ENCODE measurements around the gene USP17L18.
"Not testable (repeated sequence)": the region's sequence is repeated elsewhere in the genome, so short reads cannot be mapped to it uniquely, and the experiment has no call there.

The USP17L18 gene

DNA sequence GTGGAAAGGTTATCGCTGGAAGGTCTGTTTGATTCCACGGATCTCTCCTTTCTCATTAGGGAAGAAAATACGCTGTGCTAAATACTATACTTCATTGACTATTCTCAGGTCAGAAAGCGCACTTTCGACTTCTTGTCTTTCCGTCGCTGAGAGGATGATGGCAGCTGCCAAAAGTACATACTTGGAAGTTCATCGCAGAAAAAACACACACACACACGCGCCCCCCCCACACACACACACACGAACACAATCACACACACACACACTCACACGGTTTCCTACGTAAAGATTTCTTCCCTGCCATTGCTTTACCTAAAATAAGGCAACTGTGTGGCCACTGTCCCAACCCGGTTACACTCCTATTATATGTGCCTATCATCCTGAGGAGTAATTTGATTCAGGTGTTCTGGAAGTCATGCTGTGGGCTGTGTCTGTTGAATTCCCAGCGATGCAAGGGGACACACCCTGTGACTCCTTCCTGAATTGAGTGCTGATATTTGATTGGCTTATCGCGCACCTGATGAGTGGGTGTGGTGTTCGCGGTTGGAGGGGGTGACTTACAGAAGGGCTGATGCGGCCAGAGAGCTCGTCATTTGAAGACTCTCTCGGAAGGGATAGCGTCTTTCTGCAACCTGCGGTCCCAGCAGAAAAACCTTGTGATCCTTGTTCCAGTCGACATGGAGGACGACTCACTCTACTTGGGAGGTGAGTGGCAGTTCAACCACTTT is at the start of gene USP17L18:
TSS of gene USP17L18 (plus strand) at position 678 of the 728 bp plus-strand sequence. CDS start at position 678, 0 bp downstream.
- not testable (repeated sequence) for DNase-seq (ENCODE audit: low read depth in 1 of 2, low spot score in 1 of 2)

GRCh38 chr4:9210357-9210756 is 38.1 kb upstream of the USP17L18 start, which contains the start of gene USP17L10:
USP17L10 (plus strand) TSS chr4:9210657; CDS start chr4:9210657, 0 bp downstream.
- DNase-seq (ENCODE audit: low read depth in 1 of 2, low spot score in 1 of 2): not testable (repeated sequence)

- DNase-seq (ENCODE audit: low read depth in 1 of 2, low spot score in 1 of 2): not testable (repeated sequence)
These were observed 33.7 kb upstream of the USP17L18 start for GRCh38 chr4:9214701-9215100.

- DNase-seq (ENCODE audit: low read depth in 1 of 2, low spot score in 1 of 2): not testable (repeated sequence)
These were observed 33.3 kb upstream of the USP17L18 start, which contains the start of gene USP17L11 for GRCh38 chr4:9215105-9215504. USP17L11 (plus strand) TSS chr4:9215405; CDS start chr4:9215405, 0 bp downstream.

DNA sequence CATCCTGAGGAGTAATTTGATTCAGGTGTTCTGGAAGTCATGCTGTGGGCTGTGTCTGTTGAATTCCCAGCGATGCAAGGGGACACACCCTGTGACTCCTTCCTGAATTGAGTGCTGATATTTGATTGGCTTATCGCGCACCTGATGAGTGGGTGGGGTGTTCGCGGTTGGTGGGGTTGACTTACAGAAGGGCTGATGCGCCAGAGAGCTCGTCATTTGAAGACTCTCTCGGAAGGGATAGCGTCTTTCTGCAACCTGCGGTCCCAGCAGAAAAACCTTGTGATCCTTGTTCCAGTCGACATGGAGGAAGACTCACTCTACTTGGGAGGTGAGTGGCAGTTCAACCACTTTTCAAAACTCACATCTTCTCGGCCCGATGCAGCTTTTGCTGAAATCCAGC is 28.6 kb upstream of the USP17L18 start, which contains the start of gene USP17L12:
TSS of gene USP17L12 (plus strand) at position 301 of the 400 bp plus-strand sequence. CDS start at position 301, 0 bp downstream.
- not testable (repeated sequence) for DNase-seq (ENCODE audit: low read depth in 1 of 2, low spot score in 1 of 2)

GRCh38 chr4:9224596-9224995 is 23.8 kb upstream of the USP17L18 start, which contains the start of gene USP17L13:
USP17L13 (plus strand) TSS chr4:9224896; CDS start chr4:9224896, 0 bp downstream.
- not testable (repeated sequence) for DNase-seq (ENCODE audit: low read depth in 1 of 2, low spot score in 1 of 2)

DNA sequence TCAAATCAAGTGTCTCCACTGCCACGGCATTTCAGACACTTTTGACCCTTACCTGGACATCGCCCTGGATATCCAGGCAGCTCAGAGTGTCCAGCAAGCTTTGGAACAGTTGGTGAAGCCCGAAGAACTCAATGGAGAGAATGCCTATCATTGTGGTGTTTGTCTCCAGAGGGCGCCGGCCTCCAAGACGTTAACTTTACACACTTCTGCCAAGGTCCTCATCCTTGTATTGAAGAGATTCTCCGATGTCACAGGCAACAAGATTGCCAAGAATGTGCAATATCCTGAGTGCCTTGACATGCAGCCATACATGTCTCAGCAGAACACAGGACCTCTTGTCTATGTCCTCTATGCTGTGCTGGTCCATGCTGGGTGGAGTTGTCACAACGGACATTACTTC is 18.2 kb upstream of the USP17L18 start:
- DNase-seq (ENCODE audit: low read depth in 1 of 2, low spot score in 1 of 2): not testable (repeated sequence)

DNA sequence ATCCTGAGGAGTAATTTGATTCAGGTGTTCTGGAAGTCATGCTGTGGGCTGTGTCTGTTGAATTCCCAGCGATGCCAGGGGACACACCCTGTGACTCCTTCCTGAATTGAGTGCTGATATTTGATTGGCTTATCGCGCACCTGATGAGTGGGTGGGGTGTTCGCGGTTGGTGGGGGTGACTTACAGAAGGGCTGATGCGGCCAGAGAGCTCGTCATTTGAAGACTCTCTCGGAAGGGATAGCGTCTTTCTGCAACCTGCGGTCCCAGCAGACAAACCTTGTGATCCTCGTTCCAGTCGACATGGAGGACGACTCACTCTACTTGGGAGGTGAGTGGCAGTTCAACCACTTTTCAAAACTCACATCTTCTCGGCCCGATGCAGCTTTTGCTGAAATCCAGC is 14.3 kb upstream of the USP17L18 start, which contains the start of gene USP17L15:
TSS of gene USP17L15 (plus strand) at position 301 of the 400 bp plus-strand sequence. CDS start at position 301, 0 bp downstream.
- not testable (repeated sequence) for DNase-seq (ENCODE audit: low read depth in 1 of 2, low spot score in 1 of 2)

GRCh38 chr4:9238461-9238860 is 10.0 kb upstream of the USP17L18 start:
- not testable (repeated sequence) for DNase-seq (ENCODE audit: low read depth in 1 of 2, low spot score in 1 of 2)

- not testable (repeated sequence) for DNase-seq (ENCODE audit: low read depth in 1 of 2, low spot score in 1 of 2)
These were observed 4.9 kb upstream of the USP17L18 start, which contains the start of gene USP17L17 for GRCh38 chr4:9243579-9243978. USP17L17 (plus strand) TSS chr4:9243879; CDS start chr4:9243879, 0 bp downstream.

DNA sequence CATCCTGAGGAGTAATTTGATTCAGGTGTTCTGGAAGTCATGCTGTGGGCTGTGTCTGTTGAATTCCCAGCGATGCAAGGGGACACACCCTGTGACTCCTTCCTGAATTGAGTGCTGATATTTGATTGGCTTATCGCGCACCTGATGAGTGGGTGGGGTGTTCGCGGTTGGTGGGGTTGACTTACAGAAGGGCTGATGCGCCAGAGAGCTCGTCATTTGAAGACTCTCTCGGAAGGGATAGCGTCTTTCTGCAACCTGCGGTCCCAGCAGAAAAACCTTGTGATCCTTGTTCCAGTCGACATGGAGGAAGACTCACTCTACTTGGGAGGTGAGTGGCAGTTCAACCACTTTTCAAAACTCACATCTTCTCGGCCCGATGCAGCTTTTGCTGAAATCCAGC is 4.6 kb downstream of the USP17L18 start, which contains the start of gene USP17L19:
TSS of gene USP17L19 (plus strand) at position 301 of the 400 bp plus-strand sequence. CDS start at position 301, 0 bp downstream.
- not testable (repeated sequence) for DNase-seq (ENCODE audit: low read depth in 1 of 2, low spot score in 1 of 2)

DNA sequence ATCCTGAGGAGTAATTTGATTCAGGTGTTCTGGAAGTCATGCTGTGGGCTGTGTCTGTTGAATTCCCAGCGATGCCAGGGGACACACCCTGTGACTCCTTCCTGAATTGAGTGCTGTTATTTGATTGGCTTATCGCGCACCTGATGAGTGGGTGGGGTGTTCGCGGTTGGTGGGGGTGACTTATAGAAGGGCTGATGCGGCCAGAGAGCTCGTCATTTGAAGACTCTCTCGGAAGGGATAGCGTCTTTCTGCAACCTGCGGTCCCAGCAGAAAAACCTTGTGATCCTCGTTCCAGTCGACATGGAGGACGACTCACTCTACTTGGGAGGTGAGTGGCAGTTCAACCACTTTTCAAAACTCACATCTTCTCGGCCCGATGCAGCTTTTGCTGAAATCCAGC is 9.4 kb downstream of the USP17L18 start, which contains the start of gene USP17L20:
TSS of gene USP17L20 (plus strand) at position 301 of the 400 bp plus-strand sequence. CDS start at position 301, 0 bp downstream.
- not testable (repeated sequence) for DNase-seq (ENCODE audit: low read depth in 1 of 2, low spot score in 1 of 2)

DNA sequence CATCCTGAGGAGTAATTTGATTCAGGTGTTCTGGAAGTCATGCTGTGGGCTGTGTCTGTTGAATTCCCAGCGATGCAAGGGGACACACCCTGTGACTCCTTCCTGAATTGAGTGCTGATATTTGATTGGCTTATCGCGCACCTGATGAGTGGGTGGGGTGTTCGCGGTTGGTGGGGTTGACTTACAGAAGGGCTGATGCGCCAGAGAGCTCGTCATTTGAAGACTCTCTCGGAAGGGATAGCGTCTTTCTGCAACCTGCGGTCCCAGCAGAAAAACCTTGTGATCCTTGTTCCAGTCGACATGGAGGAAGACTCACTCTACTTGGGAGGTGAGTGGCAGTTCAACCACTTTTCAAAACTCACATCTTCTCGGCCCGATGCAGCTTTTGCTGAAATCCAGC is 14.1 kb downstream of the USP17L18 start, which contains the start of gene USP17L21:
TSS of gene USP17L21 (plus strand) at position 301 of the 400 bp plus-strand sequence. CDS start at position 301, 0 bp downstream.
- DNase-seq (ENCODE audit: low read depth in 1 of 2, low spot score in 1 of 2): not testable (repeated sequence)

GRCh38 chr4:9267319-9267718 is 18.9 kb downstream of the USP17L18 start, which contains the start of gene USP17L22:
USP17L22 (plus strand) TSS chr4:9267619; CDS start chr4:9267619, 0 bp downstream.
- not testable (repeated sequence) for DNase-seq (ENCODE audit: low read depth in 1 of 2, low spot score in 1 of 2)

- peak in 1 of 2 donors; percentile 0 for DNase-seq (ENCODE audit: low read depth in 1 of 2, low spot score in 1 of 2)
These were observed 23.3 kb downstream of the USP17L18 start for GRCh38 chr4:9271719-9272118.

Data from stimulated activated CD4-positive, alpha-beta T cell treated with anti-CD3 and anti-CD28 coated beads, Interleukin-15, amount 100 ng/mL, for 1 hour (primary cell).